GM06990 (cell line): ENCODE results near the gene PACS1.
"Not testable (repeated sequence)": the region's sequence is repeated elsewhere in the genome, so short reads cannot be mapped to it uniquely, and the experiment has no call there.

Source experiments
- DNase-seq: peaks from one replicate; pipeline ENCODE4 v3.0.0-alpha.2; 2011; ENCODE audit not compliant: insufficient read length; ENCODE audit errors: extremely low read depth
- H3K27me3 ChIP-seq: replicated peaks from 2 replicates; pipeline ENCODE4 v1.6.0; 2011; ENCODE audit warnings: low read length; ENCODE audit not compliant: control insufficient read depth, insufficient read depth
- H3K36me3 ChIP-seq: 2 replicates; pipeline ENCODE4 v1.5.1; 2011; ENCODE audit warnings: low read length; ENCODE audit not compliant: control insufficient read depth, insufficient read depth
- H3K4me3 ChIP-seq: replicated peaks from 2 replicates; pipeline ENCODE4 v1.5.1; 2011; ENCODE audit warnings: low read depth, mild to moderate bottlenecking, control low read depth, low read length
- CTCF ChIP-seq: IDR thresholded peaks from 2 replicates; pipeline ENCODE4 v1.5.1; 2011; ENCODE audit warnings: low read length, control low read depth, mild to moderate bottlenecking, inconsistent platforms; ENCODE audit not compliant: insufficient read depth, poor library complexity, severe bottlenecking

The PACS1 gene

GRCh38 chr11:66271816-66272215 lies 201.7 kb downstream of the PACS1 start:
- peaks cover 36% of the 10 kb centered on the region for H3K36me3 ChIP-seq
- no peak for TF ChIP-seq CTCF
- no peak for DNase-seq
- no peaks in the 10 kb centered on the region for H3K27me3 ChIP-seq
- no peak overlapping the region for H3K4me3 ChIP-seq

GRCh38 chr11:66272596-66272995 lies 202.5 kb downstream of the PACS1 start:
- no peak for DNase-seq
- peaks cover 36% of the 10 kb centered on the region for H3K36me3 ChIP-seq
- TF ChIP-seq CTCF, result no peak

GRCh38 chr11:66274219-66274618 lies 204.1 kb downstream of the PACS1 start:
- DNase-seq, result no peak
- TF ChIP-seq CTCF, result no peak
- Histone ChIP-seq H3K4me3 (no peak overlapping the region), H3K27me3 (no peaks in the 10 kb centered on the region), H3K36me3 (peaks cover 36% of the 10 kb centered on the region)

More at GRCh38 chr11:66272596-66272995, 202.5 kb downstream of the PACS1 start:
- H3K27me3 ChIP-seq, result no peaks in the 10 kb centered on the region
- no peak overlapping the region for H3K4me3 ChIP-seq

- no peak for DNase-seq
- peaks cover 36% of the 10 kb centered on the region for H3K36me3 ChIP-seq
- no peaks in the 10 kb centered on the region for H3K27me3 ChIP-seq
- no peak for TF ChIP-seq CTCF
- H3K4me3 ChIP-seq, result no peak overlapping the region
Measured at GRCh38 chr11:66275396-66275795, 205.3 kb downstream of the PACS1 start.

- Histone ChIP-seq H3K4me3 (no peak overlapping the region), H3K36me3 (peaks cover 33% of the 10 kb centered on the region), H3K27me3 (no peaks in the 10 kb centered on the region)
- no peak for TF ChIP-seq CTCF
- DNase-seq, result no peak
Measured at GRCh38 chr11:66275984-66276612, 206.0 kb downstream of the PACS1 start.

GRCh38 chr11:66276619-66277018 lies 206.5 kb downstream of the PACS1 start:
- DNase-seq, H3K4me3 ChIP-seq, H3K27me3 ChIP-seq: not testable (repeated sequence)
- peaks cover 32% of the 10 kb centered on the region for H3K36me3 ChIP-seq

GRCh38 chr11:66277064-66277463 lies 207.0 kb downstream of the PACS1 start:
- peaks cover 28% of the 10 kb centered on the region for H3K36me3 ChIP-seq
- not testable (repeated sequence) for H3K4me3 ChIP-seq, H3K27me3 ChIP-seq

More at GRCh38 chr11:66277064-66277463, 207.0 kb downstream of the PACS1 start:
- not testable (repeated sequence) for DNase-seq
